Dermis blood vessel endothelial cell (primary cell): ENCODE results near the gene CSAD. TPM values are rescaled to one million over a fixed set of nuclear protein-coding genes. Genes with fewer than 3 reads are reported as not detected.

Experiments used
- total RNA-seq: library from RNA; depleted of rRNA; stranded (reverse); fragments of >200 nt; gene quantifications from 2 replicates; pipeline ENCODE4 v1.2.3, GENCODE V29; 2014

CSAD gene
- total RNA-seq, 1 donor from 2014 or later: 6.5 TPM

Other genes with a start within 250 kb of the CSAD start
- gene KRT18, start 231.8 kb downstream of the CSAD start, total RNA-seq: 257 and 322 TPM in 2 replicates
- gene EIF4B, start 174.5 kb downstream of the CSAD start, total RNA-seq: 1,240 and 1,351 TPM in 2 replicates
- gene TNS2, start 130.9 kb downstream of the CSAD start, total RNA-seq: 56.2 and 56.5 TPM in 2 replicates
- 13.1 and 16.5 TPM in 2 replicates for gene SPRYD3, start 101.5 kb downstream of the CSAD start, total RNA-seq
- gene IGFBP6, start 83.3 kb downstream of the CSAD start, total RNA-seq: 4.9 and 7.0 TPM in 2 replicates
- gene SOAT2, start 77.4 kb downstream of the CSAD start, total RNA-seq: not detected in 2 replicates
- gene ZNF740, start 203 bp downstream of the CSAD start, total RNA-seq: 13.0 and 14.5 TPM in 2 replicates
- gene ITGB7, start 26.3 kb upstream of the CSAD start, total RNA-seq: 0.19 and 0.34 TPM in 2 replicates
- 11.7 and 17.7 TPM in 2 replicates for gene RARG, start 51.3 kb upstream of the CSAD start, total RNA-seq
- 4.8 and 16.5 TPM in 2 replicates for gene ESPL1, start 87.4 kb upstream of the CSAD start, total RNA-seq
- gene PFDN5, start 114.6 kb upstream of the CSAD start, total RNA-seq: 185 and 491 TPM in 2 replicates
- 35.2 and 43.1 TPM in 2 replicates for gene MYG1, start 118.8 kb upstream of the CSAD start, total RNA-seq
- 38.6 and 44.3 TPM in 2 replicates for gene AAAS, start 140.7 kb upstream of the CSAD start, total RNA-seq
- not detected in 2 replicates for gene SP7, start 155.4 kb upstream of the CSAD start, total RNA-seq
- gene SP1, start 199.3 kb upstream of the CSAD start, total RNA-seq: 32.7 and 47.1 TPM in 2 replicates
- not detected in 2 replicates for gene AMHR2, start 242.9 kb upstream of the CSAD start, total RNA-seq